Measurements from ENCODE around the gene HNRNPDL.
"Not testable (repeated sequence)": the region's sequence is repeated elsewhere in the genome, so short reads cannot be mapped to it uniquely, and the experiment has no call there.

Gene HNRNPDL

GRCh38 chr4:82397527-82397926 is 32.7 kb downstream of the HNRNPDL start:
- DNase-seq (ENCODE audit: low read depth, low spot score) = no peak
- H3K27ac ChIP-seq = no peak overlapping the region

- DNase-seq (ENCODE audit: low read depth, low spot score) = peak; percentile 98
- peak overlapping the region; percentile 88 for H3K27ac ChIP-seq
Observed at GRCh38 chr4:82394896-82395295, 35.4 kb downstream of the HNRNPDL start.

GRCh38 chr4:82390061-82390460 is 40.2 kb downstream of the HNRNPDL start:
- H3K27ac ChIP-seq; DNase-seq (ENCODE audit: low read depth, low spot score): not testable (repeated sequence)

GRCh38 chr4:82388405-82388804 is 41.9 kb downstream of the HNRNPDL start:
- no peak overlapping the region for H3K27ac ChIP-seq
- no peak for DNase-seq (ENCODE audit: low read depth, low spot score)

- not testable (repeated sequence) for DNase-seq (ENCODE audit: low read depth, low spot score); H3K27ac ChIP-seq
Observed at GRCh38 chr4:82386312-82386711, 44.0 kb downstream of the HNRNPDL start.

- H3K27ac ChIP-seq = no peak overlapping the region
- DNase-seq (ENCODE audit: low read depth, low spot score) = no peak
Observed at GRCh38 chr4:82382751-82383150, 47.5 kb downstream of the HNRNPDL start.

- DNase-seq (ENCODE audit: low read depth, low spot score) = no peak
Observed at GRCh38 chr4:82381661-82382296, 48.5 kb downstream of the HNRNPDL start.

GRCh38 chr4:82381235-82381634 is 49.0 kb downstream of the HNRNPDL start:
- no peak for DNase-seq (ENCODE audit: low read depth, low spot score)
- no peak overlapping the region for H3K27ac ChIP-seq

More at GRCh38 chr4:82381661-82382296, 48.5 kb downstream of the HNRNPDL start:
- H3K27ac ChIP-seq = no peak overlapping the region

GRCh38 chr4:82380831-82381230 is 49.4 kb downstream of the HNRNPDL start:
- no peak overlapping the region for H3K27ac ChIP-seq
- no peak for DNase-seq (ENCODE audit: low read depth, low spot score)

- peak; percentile 92 for DNase-seq (ENCODE audit: low read depth, low spot score)
- no peak overlapping the region for H3K27ac ChIP-seq
Observed at GRCh38 chr4:82380344-82380743, 49.9 kb downstream of the HNRNPDL start.

- no peak overlapping the region for H3K27ac ChIP-seq
- DNase-seq (ENCODE audit: low read depth, low spot score) = no peak
Observed at GRCh38 chr4:82376109-82376508, 54.2 kb downstream of the HNRNPDL start.

- peak within 1 kb of the TSS; percentile 97 for H3K27ac ChIP-seq
- DNase-seq (ENCODE audit: low read depth, low spot score) = peak; percentile 98
Observed at GRCh38 chr4:82373816-82374625, 56.2 kb downstream of the HNRNPDL start, which contains the start of gene HNRNPD. HNRNPD (minus strand) TSS chr4:82373991; CDS start chr4:82373678, 313 bp downstream.

GRCh38 chr4:82373486-82373815 is 56.8 kb downstream of the HNRNPDL start:
- H3K27ac ChIP-seq = peak overlapping the region; percentile 97
- no peak for DNase-seq (ENCODE audit: low read depth, low spot score)
